ENCODE results near the gene DFFB.

GRCh38 chr1:3896396-3897000 lies 39.2 kb downstream of the DFFB start:
- no peak for TF ChIP-seq CTCF (IDR thresholded peaks at IDR 0.05 in 8 of 11, conservative IDR thresholded peaks at IDR 0.05 in 3 of 11)
- no peak for TF ChIP-seq POLR2AphosphoS5 (IDR thresholded peaks at IDR 0.05)
